CD4-positive, alpha-beta T cell treated with Interleukin-6 for 4 hours (primary cell): Measurements from ENCODE around the gene PTCHD1.

Experiments
- DNase-seq: peaks from one replicate; pipeline ENCODE4 v3.0.0-alpha.2; 2020; ENCODE audit warnings: mixed read lengths

PTCHD1 gene

GRCh38 chrX:23334848-23335599 is at the start of gene PTCHD1:
TSS of gene PTCHD1 (plus strand) at chrX:23334849. CDS start at chrX:23334876, 27 bp downstream.
- no peak for DNase-seq

- no peak for DNase-seq
Measured at GRCh38 chrX:23286731-23287130, 47.9 kb upstream of the PTCHD1 start.

- DNase-seq: no peak
Measured at GRCh38 chrX:23287191-23287725, 47.4 kb upstream of the PTCHD1 start.

- DNase-seq: no peak
Measured at GRCh38 chrX:23292354-23292987, 42.2 kb upstream of the PTCHD1 start.

- no peak for DNase-seq
Measured at GRCh38 chrX:23292988-23293651, 41.5 kb upstream of the PTCHD1 start.

- DNase-seq: no peak
Measured at GRCh38 chrX:23304881-23305280, 29.8 kb upstream of the PTCHD1 start.

- DNase-seq: no peak
Measured at GRCh38 chrX:23311731-23312130, 22.9 kb upstream of the PTCHD1 start.

- DNase-seq: no peak
Measured at GRCh38 chrX:23312136-23312535, 22.5 kb upstream of the PTCHD1 start.

GRCh38 chrX:23317799-23318724 is 16.6 kb upstream of the PTCHD1 start:
- DNase-seq: peak; percentile 30

- DNase-seq: no peak
Measured at GRCh38 chrX:23327104-23327503, 7.5 kb upstream of the PTCHD1 start.

- no peak for DNase-seq
Measured at GRCh38 chrX:23331701-23332100, 2.9 kb upstream of the PTCHD1 start.

- DNase-seq: no peak
Measured at GRCh38 chrX:23332101-23332887, 2.4 kb upstream of the PTCHD1 start.

GRCh38 chrX:23332888-23333821 is 1.5 kb upstream of the PTCHD1 start:
- no peak for DNase-seq

- no peak for DNase-seq
Measured at GRCh38 chrX:23333842-23334520, 668 bp upstream of the PTCHD1 start.

- no peak for DNase-seq
Measured at GRCh38 chrX:23334521-23334847, 165 bp upstream of the PTCHD1 start.

- DNase-seq: no peak
Measured at GRCh38 chrX:23338334-23338733, 3.7 kb downstream of the PTCHD1 start.

- DNase-seq: no peak
Measured at GRCh38 chrX:23341452-23341851, 6.8 kb downstream of the PTCHD1 start.

- DNase-seq: no peak
Measured at GRCh38 chrX:23344238-23344903, 9.7 kb downstream of the PTCHD1 start.

GRCh38 chrX:23344904-23345271 is 10.2 kb downstream of the PTCHD1 start:
- no peak for DNase-seq

- no peak for DNase-seq
Measured at GRCh38 chrX:23356189-23356588, 21.5 kb downstream of the PTCHD1 start.
